T-helper 1 cell treated with Interleukin-12 subunit alpha and Interleukin-12 subunit beta and Interleukin-4 antibody, amounts not matched to agents 30 μg/mL and 1 μg/mL, for 36 hours (primary cell): ENCODE results near the gene TIMM22.

ENCODE experiments used
- H3K27ac Mint-ChIP-seq: one replicate; pipeline ENCODE4 v1.8.0; 2021; ENCODE audit warnings: mild to moderate bottlenecking, mixed read lengths
- H3K27me3 Mint-ChIP-seq: one replicate; pipeline ENCODE4 v1.8.0; 2021; ENCODE audit warnings: low read depth, mixed read lengths
- H3K36me3 Mint-ChIP-seq: one replicate; pipeline ENCODE4 v1.8.0; 2021; ENCODE audit warnings: low read depth, mixed read lengths
- H3K4me1 Mint-ChIP-seq: one replicate; pipeline ENCODE4 v1.8.0; 2021; ENCODE audit warnings: low read depth, mixed read lengths
- H3K4me3 Mint-ChIP-seq: one replicate; pipeline ENCODE4 v1.8.0; 2021; ENCODE audit warnings: mild to moderate bottlenecking, moderate library complexity, mixed read lengths
- H3K9me3 Mint-ChIP-seq: one replicate; pipeline ENCODE4 v1.8.0; 2021; ENCODE audit warnings: mixed read lengths

The TIMM22 gene

DNA sequence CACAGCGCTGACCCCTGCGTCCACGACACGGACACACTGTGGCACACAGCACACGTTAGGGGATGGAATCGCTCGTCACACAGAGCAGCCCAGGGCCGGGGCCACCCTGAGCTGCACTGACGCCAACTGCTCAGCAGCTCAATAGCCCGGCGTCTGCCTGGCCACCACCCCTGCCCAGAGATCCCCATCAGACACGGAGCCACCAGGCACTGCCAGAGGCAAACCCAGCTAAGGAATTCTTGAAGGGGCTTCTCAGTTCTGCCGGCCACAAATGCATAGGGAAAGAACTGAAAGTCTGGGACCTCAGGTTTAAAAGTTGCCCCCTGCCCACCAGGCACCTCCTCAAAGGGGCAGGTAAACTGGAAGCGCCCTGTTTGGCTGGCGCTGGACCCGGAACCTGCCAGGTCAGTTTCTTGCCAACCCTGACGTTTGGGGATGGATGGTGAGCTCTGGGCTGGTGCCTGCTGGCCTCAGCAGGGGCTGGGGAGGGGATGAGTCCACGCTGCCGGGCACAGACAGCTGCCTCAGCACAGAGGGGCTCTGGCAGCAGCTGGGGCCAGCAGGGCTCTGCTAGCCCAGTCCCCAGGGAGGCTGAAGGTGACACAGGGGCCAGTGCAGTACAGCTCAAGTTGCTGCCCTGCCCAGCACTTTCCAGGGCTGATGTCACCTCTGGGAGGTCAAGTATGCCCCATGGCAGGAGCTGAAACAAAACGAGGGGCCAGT is 33.2 kb downstream of the TIMM22 start:
- H3K4me3 Mint-ChIP-seq = no peak overlapping the region
- H3K4me1 Mint-ChIP-seq = no peaks in the 10 kb centered on the region
- H3K27me3 Mint-ChIP-seq = no peaks in the 10 kb centered on the region
- no peak overlapping the region for H3K27ac Mint-ChIP-seq
- no peaks in the 10 kb centered on the region for H3K36me3 Mint-ChIP-seq
- H3K9me3 Mint-ChIP-seq = no peaks in the 10 kb centered on the region

DNA sequence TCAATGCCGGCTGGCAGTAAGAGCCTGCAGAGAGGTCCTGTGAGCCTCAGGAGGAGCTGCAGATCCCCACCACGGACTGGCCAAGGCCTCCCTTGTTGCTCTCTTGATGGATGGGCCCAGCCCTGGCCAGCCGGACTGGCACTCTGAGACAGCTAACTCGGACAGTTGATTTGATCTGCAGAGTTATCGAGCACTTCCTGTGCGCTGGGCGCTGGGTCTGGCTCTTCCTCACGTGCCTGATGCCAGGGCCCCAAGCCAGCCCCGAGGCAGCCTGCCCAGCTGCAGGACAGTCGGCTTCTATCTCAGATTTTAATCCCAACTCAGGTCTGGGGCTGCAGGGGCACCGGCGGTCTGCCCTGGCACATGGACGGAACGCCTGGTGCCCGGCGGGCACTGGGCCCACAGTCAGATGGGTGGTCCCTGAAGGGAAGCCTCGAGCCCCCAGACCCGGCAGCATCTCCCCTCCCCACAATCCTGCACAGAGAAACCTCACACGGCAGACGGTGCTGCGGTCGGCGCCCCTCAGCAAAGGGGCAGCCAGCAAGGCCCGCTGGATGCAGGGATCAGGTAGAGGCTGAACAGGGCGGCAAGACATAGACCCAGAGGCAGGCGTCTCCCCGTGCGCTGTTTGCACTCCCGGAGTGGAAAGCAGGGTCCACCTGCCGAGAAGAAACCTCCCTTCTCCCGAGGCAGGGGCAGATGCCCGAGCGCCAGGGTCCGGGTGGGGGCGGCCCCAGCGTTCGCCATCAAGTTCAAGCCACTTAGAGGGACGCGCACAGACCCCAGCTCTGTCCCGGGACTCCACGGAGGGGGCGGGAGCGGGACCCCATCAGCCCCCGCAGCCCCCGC is 34.0 kb downstream of the TIMM22 start:
- Mint-ChIP-seq H3K4me3 (no peak overlapping the region), H3K9me3 (no peaks in the 10 kb centered on the region), H3K27me3 (no peaks in the 10 kb centered on the region), H3K36me3 (no peaks in the 10 kb centered on the region), H3K4me1 (no peaks in the 10 kb centered on the region), H3K27ac (no peak overlapping the region)

DNA sequence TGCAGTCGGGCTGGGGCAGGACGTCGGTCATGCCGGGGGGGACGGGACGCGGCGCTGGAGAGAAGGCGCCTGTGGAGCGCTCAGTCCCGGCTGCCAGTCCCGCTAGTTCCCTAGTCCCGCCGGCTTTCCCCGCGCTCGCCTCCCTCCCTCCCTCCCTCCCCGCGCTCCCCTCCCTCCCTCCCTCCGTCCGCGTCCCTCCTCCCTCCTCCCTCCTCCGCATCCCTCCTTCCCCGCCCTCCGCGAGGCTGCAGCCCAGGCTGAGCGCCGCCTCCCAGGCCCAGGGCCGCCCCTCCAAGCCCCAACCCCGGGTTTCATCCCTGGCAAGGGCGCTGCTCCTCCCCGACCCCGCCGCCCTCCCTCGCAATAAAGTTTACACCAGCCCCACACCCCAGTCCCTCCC is 34.8 kb downstream of the TIMM22 start:
- Mint-ChIP-seq H3K36me3 (no peaks in the 10 kb centered on the region), H3K27ac (no peak overlapping the region), H3K27me3 (no peaks in the 10 kb centered on the region), H3K9me3 (no peaks in the 10 kb centered on the region), H3K4me1 (no peaks in the 10 kb centered on the region), H3K4me3 (no peak overlapping the region)

- H3K27ac Mint-ChIP-seq = no peak overlapping the region
- no peaks in the 10 kb centered on the region for H3K4me1 Mint-ChIP-seq
- no peaks in the 10 kb centered on the region for H3K36me3 Mint-ChIP-seq
- H3K9me3 Mint-ChIP-seq = no peaks in the 10 kb centered on the region
- no peak overlapping the region for H3K4me3 Mint-ChIP-seq
- no peaks in the 10 kb centered on the region for H3K27me3 Mint-ChIP-seq
Measured at GRCh38 chr17:1032391-1032790, 35.5 kb downstream of the TIMM22 start.

GRCh38 chr17:1033503-1033902 is 36.6 kb downstream of the TIMM22 start:
- Mint-ChIP-seq H3K4me1 (no peaks in the 10 kb centered on the region), H3K27me3 (no peaks in the 10 kb centered on the region), H3K36me3 (no peaks in the 10 kb centered on the region), H3K4me3 (no peak overlapping the region), H3K9me3 (no peaks in the 10 kb centered on the region), H3K27ac (no peak overlapping the region)

DNA sequence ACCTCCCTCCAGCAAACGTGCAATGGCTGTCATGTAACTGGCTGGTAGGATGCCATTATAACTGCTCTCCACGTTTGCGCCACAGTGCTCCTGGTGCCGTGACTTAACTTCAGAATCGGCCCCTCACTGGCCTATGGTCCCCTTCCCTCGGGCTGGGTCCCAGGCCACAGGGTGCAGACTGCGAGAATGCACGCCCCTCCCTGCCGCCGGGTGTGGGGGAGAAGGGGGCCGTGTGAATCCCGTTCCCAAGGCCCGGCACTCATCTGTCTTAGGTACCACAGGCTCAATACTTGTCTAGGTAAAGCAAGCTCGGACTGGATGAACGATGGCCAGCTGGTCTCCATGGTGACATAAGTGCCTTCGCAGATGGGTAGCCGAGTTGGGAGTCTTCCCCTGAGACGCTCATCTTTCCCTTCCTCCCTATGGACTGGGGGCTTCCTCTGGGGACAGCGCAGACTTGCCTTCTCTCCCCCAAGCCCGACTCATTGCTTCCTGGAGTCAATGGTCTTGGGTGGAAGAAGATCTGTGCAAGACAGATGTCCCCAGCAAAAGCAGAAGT is 37.8 kb downstream of the TIMM22 start:
- no peak overlapping the region for H3K27ac Mint-ChIP-seq
- no peaks in the 10 kb centered on the region for H3K36me3 Mint-ChIP-seq

GRCh38 chr17:1035546-1036170 is 38.7 kb downstream of the TIMM22 start:
- Mint-ChIP-seq H3K36me3 (no peaks in the 10 kb centered on the region), H3K27me3 (no peaks in the 10 kb centered on the region), H3K27ac (no peak overlapping the region), H3K4me3 (no peak overlapping the region), H3K9me3 (no peaks in the 10 kb centered on the region), H3K4me1 (no peaks in the 10 kb centered on the region)

More for the DNA sequence above, 37.8 kb downstream of the TIMM22 start:
- no peaks in the 10 kb centered on the region for H3K4me1 Mint-ChIP-seq
- no peaks in the 10 kb centered on the region for H3K27me3 Mint-ChIP-seq
- H3K4me3 Mint-ChIP-seq = no peak overlapping the region
- H3K9me3 Mint-ChIP-seq = no peaks in the 10 kb centered on the region

DNA sequence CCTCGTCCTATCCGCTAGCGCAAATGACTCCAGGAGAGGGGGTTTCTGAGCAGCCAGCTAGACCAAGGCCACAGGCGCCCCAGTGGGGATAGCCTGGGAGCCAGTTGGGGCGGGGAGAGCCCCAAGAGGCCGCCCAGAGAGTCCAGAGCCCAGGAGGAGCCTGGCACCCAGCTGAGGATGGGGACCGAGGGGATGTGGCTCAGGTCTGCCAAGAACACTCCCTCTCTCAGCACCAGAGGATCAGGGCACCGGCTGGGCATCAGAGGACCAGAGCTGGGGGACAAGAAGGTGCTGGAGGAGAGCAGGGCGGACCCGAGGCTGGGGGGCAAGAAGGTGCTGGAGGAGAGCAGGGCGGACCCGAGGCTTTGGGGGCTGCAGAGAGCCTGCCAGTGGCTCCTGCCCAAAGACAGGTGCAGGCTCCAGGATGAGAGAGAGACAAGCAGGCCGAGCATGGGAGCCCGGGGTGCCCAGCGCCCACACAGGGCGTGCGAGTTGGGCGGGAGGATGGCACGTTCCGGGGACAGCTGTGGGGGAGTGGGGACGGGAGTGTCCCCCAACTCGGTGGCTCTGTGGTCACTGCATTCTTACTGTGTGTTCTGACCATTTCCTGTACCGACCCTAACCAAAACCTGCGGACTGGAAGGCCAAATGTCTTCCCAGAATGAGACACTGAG is 39.4 kb downstream of the TIMM22 start:
- Mint-ChIP-seq H3K4me3 (no peak overlapping the region), H3K27me3 (no peaks in the 10 kb centered on the region), H3K27ac (no peak overlapping the region), H3K36me3 (no peaks in the 10 kb centered on the region), H3K9me3 (no peaks in the 10 kb centered on the region), H3K4me1 (no peaks in the 10 kb centered on the region)

- no peaks in the 10 kb centered on the region for H3K27me3 Mint-ChIP-seq
- H3K9me3 Mint-ChIP-seq = no peaks in the 10 kb centered on the region
- H3K27ac Mint-ChIP-seq = no peak overlapping the region
- no peak overlapping the region for H3K4me3 Mint-ChIP-seq
- no peaks in the 10 kb centered on the region for H3K36me3 Mint-ChIP-seq
- no peaks in the 10 kb centered on the region for H3K4me1 Mint-ChIP-seq
Measured at GRCh38 chr17:1036845-1037237, 39.9 kb downstream of the TIMM22 start.

GRCh38 chr17:1037238-1037879 is 40.4 kb downstream of the TIMM22 start:
- Mint-ChIP-seq H3K27ac (no peak overlapping the region), H3K27me3 (no peaks in the 10 kb centered on the region)

GRCh38 chr17:1038459-1039122 is 41.7 kb downstream of the TIMM22 start:
- H3K4me1 Mint-ChIP-seq = no peaks in the 10 kb centered on the region
- no peak overlapping the region for H3K27ac Mint-ChIP-seq
- peaks cover 7% of the 10 kb centered on the region for H3K36me3 Mint-ChIP-seq
- H3K27me3 Mint-ChIP-seq = no peaks in the 10 kb centered on the region
- no peak overlapping the region for H3K4me3 Mint-ChIP-seq
- no peaks in the 10 kb centered on the region for H3K9me3 Mint-ChIP-seq

More at GRCh38 chr17:1037238-1037879, 40.4 kb downstream of the TIMM22 start:
- Mint-ChIP-seq H3K4me3 (no peak overlapping the region), H3K9me3 (no peaks in the 10 kb centered on the region), H3K36me3 (peaks cover under 1% of the 10 kb centered on the region), H3K4me1 (no peaks in the 10 kb centered on the region)

DNA sequence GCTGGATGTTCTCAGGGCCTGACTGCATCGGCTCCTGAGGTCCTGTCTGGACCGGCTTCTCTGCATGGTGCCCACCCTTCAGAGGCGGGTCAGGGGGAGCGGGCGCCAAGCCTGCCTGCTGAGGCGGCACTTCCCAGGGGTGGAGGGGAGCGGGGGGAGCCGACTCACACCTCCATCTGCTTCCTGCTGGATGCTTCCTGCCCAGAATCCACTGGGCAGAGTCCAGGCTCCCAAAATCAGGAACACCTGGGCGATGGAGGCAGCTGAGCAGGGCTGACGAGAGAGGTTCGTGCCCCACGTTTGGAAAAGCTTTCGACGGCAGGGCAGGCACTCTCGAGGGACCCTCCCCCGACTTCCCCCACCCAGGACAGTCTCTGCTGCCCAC is 42.2 kb downstream of the TIMM22 start:
- H3K36me3 Mint-ChIP-seq = peaks cover 7% of the 10 kb centered on the region
- H3K4me3 Mint-ChIP-seq = no peak overlapping the region
- no peaks in the 10 kb centered on the region for H3K27me3 Mint-ChIP-seq
- no peaks in the 10 kb centered on the region for H3K9me3 Mint-ChIP-seq
- no peak overlapping the region for H3K27ac Mint-ChIP-seq
- no peaks in the 10 kb centered on the region for H3K4me1 Mint-ChIP-seq

- Mint-ChIP-seq H3K36me3 (peaks cover 9% of the 10 kb centered on the region), H3K9me3 (no peaks in the 10 kb centered on the region), H3K27ac (no peak overlapping the region), H3K27me3 (no peaks in the 10 kb centered on the region), H3K4me3 (no peak overlapping the region), H3K4me1 (peaks cover 1% of the 10 kb centered on the region)
Measured at GRCh38 chr17:1039511-1040215, 42.7 kb downstream of the TIMM22 start.
